ENCODE data around the gene HSD17B12. TPM values are rescaled to one million over a fixed set of nuclear protein-coding genes. Genes with fewer than 3 reads are reported as not detected.

Gene HSD17B12
- polyA plus RNA-seq, 3 donors, result 13.3 to 35.5 (median 30.4) TPM

DNA sequence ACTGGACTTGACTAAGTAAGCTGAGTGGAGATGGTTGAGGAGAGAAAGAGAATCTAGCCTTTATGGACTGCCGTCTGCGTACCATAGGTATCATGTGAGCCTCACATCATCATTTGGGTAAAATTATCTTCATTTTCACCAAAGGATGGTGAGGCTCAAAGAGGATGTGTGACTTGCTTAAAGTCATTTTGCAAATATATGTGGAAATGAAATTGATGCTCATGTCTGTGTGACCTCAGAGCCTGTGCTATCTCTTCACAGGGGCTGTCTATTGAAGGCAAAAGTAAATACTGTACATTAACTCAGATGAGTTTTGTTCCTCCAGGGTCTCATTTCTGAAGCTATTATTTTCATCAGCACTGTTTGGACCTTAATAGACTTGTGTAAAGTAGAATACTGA, 116.8 kb downstream of the HSD17B12 start:
- no peaks in the 10 kb centered on the region for H3K9me3 Mint-ChIP-seq
- Histone ChIP-seq H3K9ac (ENCODE audit: insufficient read depth, low read length, poor library complexity, severe bottlenecking) (no peak overlapping the region), H2AFZ (ENCODE audit: insufficient read depth, low read depth, low read length, poor library complexity, severe bottlenecking) (no peak overlapping the region), H3K9me3 (replicated peaks in 1 of 2; ENCODE audit: control insufficient read depth in 1 of 2, insufficient read depth in 1 of 2, low read length in 2 of 2) (no peaks in the 10 kb centered on the region), H3K27me3 (ENCODE audit: control insufficient read depth in 2 of 2, insufficient read depth in 2 of 2, low read length in 2 of 2) (no peaks in the 10 kb centered on the region), H3K27ac (ENCODE audit: low read depth in 1 of 2, low read length in 2 of 2) (no peak overlapping the region), H3K4me1 (ENCODE audit: control insufficient read depth in 1 of 2, insufficient read depth in 2 of 2, low read length in 2 of 2) (no peaks in the 10 kb centered on the region), H3K79me2 (ENCODE audit: insufficient read depth, low read length) (no peaks in the 10 kb centered on the region), H3K4me2 (replicated peaks; ENCODE audit: extremely low read depth, low read length, poor library complexity, severe bottlenecking) (no peak overlapping the region), H3K36me3 (replicated peaks in 1 of 2; ENCODE audit: control insufficient read depth in 1 of 2, insufficient read depth in 2 of 2, low read length in 2 of 2) (peaks cover 2 to 36% of the 10 kb centered on the region in 2 donors), H3K4me3 (replicated peaks in 1 of 3; ENCODE audit: low read depth in 2 of 3, low read length in 3 of 3) (no peak overlapping the region), H4K20me1 (ENCODE audit: insufficient read depth, low read length) (no peaks in the 10 kb centered on the region)
- H3K27ac Mint-ChIP-seq, result no peak overlapping the region
- no peak for DNase-seq
- intact Hi-C loops (cut with micrococcal nuclease), result no loop called here
- no peaks in the 10 kb centered on the region for H3K4me1 Mint-ChIP-seq
- TF ChIP-seq, protein P1, sequence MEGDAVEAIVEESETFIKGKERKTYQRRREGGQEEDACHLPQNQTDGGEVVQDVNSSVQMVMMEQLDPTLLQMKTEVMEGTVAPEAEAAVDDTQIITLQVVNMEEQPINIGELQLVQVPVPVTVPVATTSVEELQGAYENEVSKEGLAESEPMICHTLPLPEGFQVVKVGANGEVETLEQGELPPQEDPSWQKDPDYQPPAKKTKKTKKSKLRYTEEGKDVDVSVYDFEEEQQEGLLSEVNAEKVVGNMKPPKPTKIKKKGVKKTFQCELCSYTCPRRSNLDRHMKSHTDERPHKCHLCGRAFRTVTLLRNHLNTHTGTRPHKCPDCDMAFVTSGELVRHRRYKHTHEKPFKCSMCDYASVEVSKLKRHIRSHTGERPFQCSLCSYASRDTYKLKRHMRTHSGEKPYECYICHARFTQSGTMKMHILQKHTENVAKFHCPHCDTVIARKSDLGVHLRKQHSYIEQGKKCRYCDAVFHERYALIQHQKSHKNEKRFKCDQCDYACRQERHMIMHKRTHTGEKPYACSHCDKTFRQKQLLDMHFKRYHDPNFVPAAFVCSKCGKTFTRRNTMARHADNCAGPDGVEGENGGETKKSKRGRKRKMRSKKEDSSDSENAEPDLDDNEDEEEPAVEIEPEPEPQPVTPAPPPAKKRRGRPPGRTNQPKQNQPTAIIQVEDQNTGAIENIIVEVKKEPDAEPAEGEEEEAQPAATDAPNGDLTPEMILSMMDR (IDR thresholded peaks at IDR 0.05), result no peak
- peaks cover 24 to 34% of the 10 kb centered on the region in 2 donors for H3K36me3 Mint-ChIP-seq
- H3K4me3 Mint-ChIP-seq, result no peak overlapping the region
- no CpG with 5 or more reads among the region's 2 CpGs for WGBS (ENCODE audit: insufficient coverage)
- peaks cover 0 to 2% (median 0%) of the 10 kb centered on the region in 3 donors for H3K27me3 Mint-ChIP-seq (ENCODE audit: low read depth in 3 of 3)

DNA sequence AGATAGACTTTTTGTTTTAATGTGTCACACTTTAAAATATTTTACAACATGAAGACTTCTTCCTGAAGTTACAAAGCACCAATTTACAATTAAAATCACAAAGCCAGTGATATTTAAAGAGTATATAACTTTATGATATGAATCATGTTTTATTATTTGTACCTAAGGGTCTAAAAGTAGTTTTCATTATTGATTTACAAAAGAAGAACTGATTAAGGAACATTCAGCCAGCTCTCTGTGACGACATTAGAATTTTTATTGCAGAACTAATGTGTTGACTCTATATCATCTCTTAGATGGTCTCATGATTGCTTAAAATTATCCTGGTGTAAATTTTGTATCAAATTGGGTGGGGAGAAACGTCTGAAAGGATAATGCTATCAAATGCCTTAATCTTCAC, 117.3 kb downstream of the HSD17B12 start:
- no peak for DNase-seq
- no peaks in the 10 kb centered on the region for H4K20me1 ChIP-seq (ENCODE audit: insufficient read depth, low read length)
- Mint-ChIP-seq H3K27me3 (ENCODE audit: low read depth in 3 of 3) (peaks cover 0 to 2% (median 0%) of the 10 kb centered on the region in 3 donors), H3K4me3 (no peak overlapping the region), H3K27ac (no peak overlapping the region), H3K36me3 (peaks cover 24 to 34% of the 10 kb centered on the region in 2 donors), H3K9me3 (no peaks in the 10 kb centered on the region), H3K4me1 (no peaks in the 10 kb centered on the region)
- intact Hi-C loops (cut with micrococcal nuclease), result no loop called here
- TF ChIP-seq, protein P1 (IDR thresholded peaks at IDR 0.05), result no peak
- no peaks in the 10 kb centered on the region for H3K4me1 ChIP-seq (ENCODE audit: control insufficient read depth in 1 of 2, insufficient read depth in 2 of 2, low read length in 2 of 2)
- H3K27ac ChIP-seq (ENCODE audit: low read depth in 1 of 2, low read length in 2 of 2), result no peak overlapping the region
- H3K79me2 ChIP-seq (ENCODE audit: insufficient read depth, low read length), result no peaks in the 10 kb centered on the region
- H3K36me3 ChIP-seq (replicated peaks in 1 of 2; ENCODE audit: control insufficient read depth in 1 of 2, insufficient read depth in 2 of 2, low read length in 2 of 2), result peaks cover 2 to 36% of the 10 kb centered on the region in 2 donors
- no CpG with 5 or more reads among the region's 2 CpGs for WGBS (ENCODE audit: insufficient coverage)
- H3K4me3 ChIP-seq (replicated peaks in 1 of 3; ENCODE audit: low read depth in 2 of 3, low read length in 3 of 3), result no peak overlapping the region
- H3K9me3 ChIP-seq (replicated peaks in 1 of 2; ENCODE audit: control insufficient read depth in 1 of 2, insufficient read depth in 1 of 2, low read length in 2 of 2), result no peaks in the 10 kb centered on the region
- no peak overlapping the region for H3K4me2 ChIP-seq (replicated peaks; ENCODE audit: extremely low read depth, low read length, poor library complexity, severe bottlenecking)
- H3K9ac ChIP-seq (ENCODE audit: insufficient read depth, low read length, poor library complexity, severe bottlenecking), result no peak overlapping the region
- no peaks in the 10 kb centered on the region for H3K27me3 ChIP-seq (ENCODE audit: control insufficient read depth in 2 of 2, insufficient read depth in 2 of 2, low read length in 2 of 2)
- H2AFZ ChIP-seq (ENCODE audit: insufficient read depth, low read depth, low read length, poor library complexity, severe bottlenecking), result no peak overlapping the region
